ENCODE measurements around the gene LIN37.

GRCh38 chr19:35751839-35752745 is 3.7 kb downstream of the LIN37 start:
- TF ChIP-seq PATZ1 (CRISPR knock-in tag; IDR thresholded peaks at IDR 0.05; ENCODE audit: borderline replicate concordance) (no peak), ZNF70 (CRISPR knock-in tag; IDR thresholded peaks at IDR 0.05) (no peak), RARB (CRISPR knock-in tag; IDR thresholded peaks at IDR 0.05) (no peak), GLIS3 (CRISPR knock-in tag; IDR thresholded peaks at IDR 0.05) (no peak), ISL1 (CRISPR knock-in tag; IDR thresholded peaks at IDR 0.05) (no peak), ARNTL (CRISPR knock-in tag; IDR thresholded peaks at IDR 0.05; ENCODE audit: borderline replicate concordance, low read depth) (no peak), POU6F1 (CRISPR knock-in tag; IDR thresholded peaks at IDR 0.05; ENCODE audit: borderline replicate concordance, low read depth) (no peak), TSHZ2 (CRISPR knock-in tag; IDR thresholded peaks at IDR 0.05) (no peak)
